B cell (primary cell): ENCODE data around the gene ADGRV1. TPM values are rescaled to one million over a fixed set of nuclear protein-coding genes. Genes with fewer than 3 reads are reported as not detected.
"Not testable (repeated sequence)": the region's sequence is repeated elsewhere in the genome, so short reads cannot be mapped to it uniquely, and the experiment has no call there.

ENCODE experiments used
- ATAC-seq: fragments of 200-7000 bp; cut with Tn5 transposase; one replicate; pipeline ENCODE4 v1.10.0; 2021; ENCODE audit warnings: low read depth, mild to moderate bottlenecking, moderate number of reproducible peaks, moderate library complexity
- CTCF ChIA-PET: fragments of 350-600 bp; sonication (Branson Sonifier 250); formaldehyde crosslinking; loops from one replicate; lab custom pipeline; 2021; ENCODE audit warnings: antibody characterized with exemption, inconsistent platforms; lab: Charles Lee
- POLR2A ChIA-PET: fragments of 350-600 bp; sonication (Branson Sonifier 250); formaldehyde crosslinking; loops from one replicate; lab custom pipeline; 2021; ENCODE audit warnings: antibody characterized with exemption; lab: Charles Lee
- DNase-seq: peaks from one replicate; pipeline ENCODE4 v3.0.0; 2013
- H2AFZ ChIP-seq: 2 replicates; pipeline ENCODE4 v1.6.1; 2012; ENCODE audit warnings: mild to moderate bottlenecking, low read depth, low read length; ENCODE audit not compliant: insufficient read depth, poor library complexity, severe bottlenecking
- H3K27ac ChIP-seq, 2 donors: 1 replicate in 1 of 2; 2 replicates in 1 of 2; pipeline ENCODE4 v1.5.1; 2012 to 2013; ENCODE audit warnings: low read length in 2 of 2, mild to moderate bottlenecking in 2 of 2, moderate library complexity in 1 of 2
- H3K27me3 ChIP-seq, 4 experiments: fragments of 200-600 bp in 1 of 4; sonication (generic) in 1 of 4; replicated peaks in 1 of 4; 1 replicate in 2 of 4; 2 replicates in 2 of 4; pipeline versions ENCODE4 v1.6.1 to v1.7.0; 2013 to 2016; ENCODE audit warnings: low read length in 3 of 4, mild to moderate bottlenecking in 2 of 4, mixed read lengths in 1 of 4, moderate library complexity in 1 of 4; ENCODE audit not compliant: insufficient read depth in 4 of 4, control insufficient read depth in 3 of 4; ENCODE audit errors: control extremely low read depth in 1 of 4
- H3K36me3 ChIP-seq, 2 experiments: replicated peaks in 1 of 2; 1 replicate in 1 of 2; 2 replicates in 1 of 2; pipeline versions ENCODE4 v1.6.1 to v1.7.1; 2013; ENCODE audit warnings: low read length in 1 of 2; ENCODE audit not compliant: insufficient read depth in 2 of 2, control insufficient read depth in 1 of 2; ENCODE audit errors: control extremely low read depth in 1 of 2, extremely low read depth in 1 of 2
- H3K4me1 ChIP-seq, 2 donors: fragments of 200-600 bp in 1 of 2; sonication (generic) in 1 of 2; 1 replicate in 1 of 2; 2 replicates in 1 of 2; pipeline versions ENCODE4 v1.5.1 to v1.6.1; 2013 to 2017; ENCODE audit warnings: low read length in 2 of 2; ENCODE audit not compliant: control insufficient read depth in 2 of 2, insufficient read depth in 2 of 2
- H3K4me2 ChIP-seq: replicated peaks from 2 replicates; pipeline ENCODE3; 2012; ENCODE audit warnings: mild to moderate bottlenecking, low read depth, low read length; ENCODE audit not compliant: poor library complexity, severe bottlenecking
- H3K4me3 ChIP-seq, 5 experiments: fragments of 200-600 bp in 1 of 5; sonication (generic) in 1 of 5; 1 replicate in 3 of 5; 2 replicates in 2 of 5; pipeline versions ENCODE4 v1.5.1 to v1.7.0; 2011 to 2016; ENCODE audit warnings: low read length in 4 of 5, mild to moderate bottlenecking in 4 of 5, low read depth in 2 of 5, control low read depth in 1 of 5, moderate library complexity in 1 of 5; ENCODE audit not compliant: insufficient read depth in 1 of 5; ENCODE audit errors: control extremely low read depth in 1 of 5, extremely low read depth in 1 of 5
- H3K79me2 ChIP-seq: fragments of 200-600 bp; sonication (generic); one replicate; pipeline ENCODE4 v1.6.0; 2016; ENCODE audit warnings: low read length; ENCODE audit not compliant: control insufficient read depth, insufficient read depth
- H3K9ac ChIP-seq: fragments of 200-600 bp; sonication (generic); 2 replicates; pipeline ENCODE4 v1.6.1; 2017; ENCODE audit warnings: mild to moderate bottlenecking, low read length, moderate library complexity
- H3K9me3 ChIP-seq, 3 donors: one replicate each; pipeline versions ENCODE4 v1.6.1 to v1.7.1; 2013; ENCODE audit warnings: low read length in 2 of 3; ENCODE audit not compliant: control insufficient read depth in 2 of 3, insufficient read depth in 1 of 3; ENCODE audit errors: control extremely low read depth in 1 of 3
- H4K20me1 ChIP-seq: 2 replicates; pipeline ENCODE4 v1.6.0; 2012; ENCODE audit warnings: mild to moderate bottlenecking, low read length; ENCODE audit not compliant: insufficient read depth, control insufficient read depth, poor library complexity, severe bottlenecking
- H3K27ac Mint-ChIP-seq: one replicate; pipeline ENCODE4 v1.8.0; 2021; ENCODE audit warnings: mixed read lengths
- H3K27me3 Mint-ChIP-seq: one replicate; pipeline ENCODE4 v1.8.0; 2021; ENCODE audit warnings: mixed read lengths
- H3K4me1 Mint-ChIP-seq: one replicate; pipeline ENCODE4 v1.8.0; 2021; ENCODE audit warnings: mixed read lengths
- H3K4me3 Mint-ChIP-seq: one replicate; pipeline ENCODE4 v1.8.0; 2021; ENCODE audit warnings: mixed read lengths
- H3K9me3 Mint-ChIP-seq: one replicate; pipeline ENCODE4 v1.8.0; 2022; ENCODE audit warnings: mixed read lengths; ENCODE audit not compliant: insufficient read depth
- CTCF ChIP-seq: fragments of 200-600 bp; IDR thresholded peaks from one replicate; pipeline ENCODE4 v1.8.0; 2022; ENCODE audit warnings: antibody characterized with exemption, mild to moderate bottlenecking
- EZH2 ChIP-seq: IDR thresholded peaks from 2 replicates; pipeline ENCODE4 v1.6.1; 2012; ENCODE audit warnings: borderline replicate concordance, low read depth, mild to moderate bottlenecking, moderate library complexity, low read length; ENCODE audit not compliant: insufficient read depth, poor library complexity, severe bottlenecking
- WGBS: methylation state at CpG from one replicate; pipeline ENCODE4 v1.1.5; 2013; ENCODE audit warnings: missing lambda C conversion rate; ENCODE audit not compliant: insufficient coverage; 5-methylcytosine and 5-hydroxymethylcytosine counted together
- intact Hi-C: fragments of 100-400 bp; cut with micrococcal nuclease; formaldehyde crosslinking; loops from one replicate; pipeline ENCODE4 v1.10.0; 2022
- polyA plus RNA-seq: library from polyadenylated mRNA; depleted of rRNA; stranded (reverse); fragments of >200 nt; gene quantifications from 2 replicates; pipeline ENCODE4 v1.2.3, GENCODE V29; 2012
- total RNA-seq, 2 donors: library from RNA; stranded (reverse); fragments of 120-200 nt in 1 of 2; gene quantifications; 1 replicate in 1 of 2; 2 replicates in 1 of 2; pipeline versions ENCODE4 v1.2.3 to v1.2.4, GENCODE V29; 2013 to 2022

The ADGRV1 gene
- total and polyA plus RNA-seq, 2 donors (not counting 1 experiment from before 2014, with no cell fraction given): 0.07 TPM; not detected in 1

- H3K4me1 ChIP-seq: no peaks in the 10 kb centered on the region
- no CpG with 5 or more reads among the region's 2 CpGs for WGBS
- DNase-seq: no peak
- ATAC-seq: no peak
- no peaks in the 10 kb centered on the region for H3K27me3 Mint-ChIP-seq
- ChIA-PET POLR2A (no interaction called here), CTCF (no interaction called here)
- no peaks in the 10 kb centered on the region for H4K20me1 ChIP-seq
- H3K4me3 Mint-ChIP-seq: no peak overlapping the region
- intact Hi-C loops: no loop called here
- no peak overlapping the region for H2AFZ ChIP-seq
- no peak overlapping the region for H3K4me2 ChIP-seq
- no peak overlapping the region for H3K9ac ChIP-seq
- no peaks in the 10 kb centered on the region for H3K79me2 ChIP-seq
- no peak for TF ChIP-seq EZH2
- H3K4me1 Mint-ChIP-seq: no peaks in the 10 kb centered on the region
- no peaks in the 10 kb centered on the region for H3K9me3 ChIP-seq
- no peaks in the 10 kb centered on the region for H3K27me3 ChIP-seq
- no peak overlapping the region for H3K27ac ChIP-seq
- no peak overlapping the region for H3K27ac Mint-ChIP-seq
- no peak overlapping the region for H3K4me3 ChIP-seq
- H3K36me3 ChIP-seq: no peaks in the 10 kb centered on the region
- H3K9me3 Mint-ChIP-seq: no peaks in the 10 kb centered on the region
These were observed 123.7 kb downstream of the ADGRV1 start for GRCh38 chr5:90682278-90682677.

- no peaks in the 10 kb centered on the region for H3K36me3 ChIP-seq
- no peaks in the 10 kb centered on the region for H3K79me2 ChIP-seq
- Mint-ChIP-seq H3K9me3 (no peaks in the 10 kb centered on the region), H3K4me1 (no peaks in the 10 kb centered on the region), H3K27ac (no peak overlapping the region), H3K27me3 (no peaks in the 10 kb centered on the region), H3K4me3 (no peak overlapping the region)
- ChIA-PET CTCF (no interaction called here), POLR2A (no interaction called here)
- TF ChIP-seq EZH2: no peak
- no peak for TF ChIP-seq CTCF
- no peaks in the 10 kb centered on the region for H3K9me3 ChIP-seq
- H3K27ac ChIP-seq: no peak overlapping the region
- H3K4me3 ChIP-seq: no peak overlapping the region
- intact Hi-C loops: no loop called here
- no peak overlapping the region for H2AFZ ChIP-seq
- H3K27me3 ChIP-seq: no peaks in the 10 kb centered on the region
- 100% methylated on average over 3 of the region's 8 CpGs for WGBS
- H3K9ac ChIP-seq: no peak overlapping the region
- DNase-seq: no peak
- H3K4me1 ChIP-seq: no peaks in the 10 kb centered on the region
- H3K4me2 ChIP-seq: no peak overlapping the region
- H4K20me1 ChIP-seq: no peaks in the 10 kb centered on the region
- ATAC-seq: no peak
These were observed 126.9 kb downstream of the ADGRV1 start for GRCh38 chr5:90685425-90686022.

GRCh38 chr5:90686363-90686762, 127.8 kb downstream of the ADGRV1 start:
- H3K4me3 ChIP-seq, H3K4me2 ChIP-seq, H3K79me2 ChIP-seq, H3K36me3 ChIP-seq, H3K27ac Mint-ChIP-seq, H3K27me3 ChIP-seq, H3K4me1 Mint-ChIP-seq, H3K27ac ChIP-seq, H3K27me3 Mint-ChIP-seq, H3K9me3 ChIP-seq, POLR2A ChIA-PET, H3K9ac ChIP-seq, H3K4me1 ChIP-seq, CTCF ChIA-PET, H4K20me1 ChIP-seq, H2AFZ ChIP-seq, intact Hi-C loops, H3K9me3 Mint-ChIP-seq, H3K4me3 Mint-ChIP-seq, ATAC-seq, DNase-seq: not testable (repeated sequence)
- no CpG with 5 or more reads among the region's 2 CpGs for WGBS
